EH (cell line): ENCODE data around the gene LY6G6D.

Experiments
- DNase-seq: peaks from one replicate; pipeline ENCODE4 v3.0.0-alpha.2; 2015; ENCODE audit warnings: low read depth

Gene LY6G6D

DNA sequence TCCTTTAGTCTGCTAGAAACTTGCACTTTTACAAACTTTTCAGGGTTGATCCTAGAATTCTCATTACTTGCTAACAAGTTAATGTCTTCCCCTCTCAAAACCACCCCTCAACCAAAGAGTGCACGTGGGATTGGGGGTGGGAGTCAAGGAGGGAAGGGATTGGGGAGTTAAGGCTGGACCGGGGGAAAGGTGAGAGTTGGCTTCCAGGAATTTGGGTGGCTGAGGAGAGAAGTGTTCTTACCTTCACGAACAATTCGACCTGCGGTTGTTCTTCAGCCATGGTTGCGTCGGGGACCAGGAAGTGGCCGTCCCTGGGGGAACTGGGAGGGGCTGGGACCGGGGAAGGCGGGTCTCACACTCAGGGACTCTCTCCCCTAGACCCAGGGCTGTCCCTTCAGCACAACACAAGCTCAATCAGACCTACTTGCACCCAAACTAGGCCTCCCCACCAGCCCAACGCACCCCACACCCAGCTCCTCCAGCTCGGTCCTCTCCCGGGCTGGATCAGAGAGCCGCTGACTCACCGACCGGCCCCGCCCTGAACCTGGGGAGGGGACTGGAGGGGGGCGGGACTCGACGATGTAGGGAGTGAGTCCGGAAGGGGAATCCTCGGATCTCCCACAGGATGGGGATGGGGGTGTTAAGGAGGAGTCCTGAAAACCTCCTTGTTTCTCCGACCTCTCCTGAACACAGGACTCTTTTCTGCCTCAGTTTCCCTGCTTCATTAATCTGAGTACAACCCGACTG, 21.0 kb downstream of the LY6G6D start, which contains the start of gene CLIC1:
TSS of gene CLIC1 (minus strand) at position 510 of the 747 bp plus-strand sequence. CDS start at position 280, 230 bp downstream.
- DNase-seq, result peak; percentile 89

DNA sequence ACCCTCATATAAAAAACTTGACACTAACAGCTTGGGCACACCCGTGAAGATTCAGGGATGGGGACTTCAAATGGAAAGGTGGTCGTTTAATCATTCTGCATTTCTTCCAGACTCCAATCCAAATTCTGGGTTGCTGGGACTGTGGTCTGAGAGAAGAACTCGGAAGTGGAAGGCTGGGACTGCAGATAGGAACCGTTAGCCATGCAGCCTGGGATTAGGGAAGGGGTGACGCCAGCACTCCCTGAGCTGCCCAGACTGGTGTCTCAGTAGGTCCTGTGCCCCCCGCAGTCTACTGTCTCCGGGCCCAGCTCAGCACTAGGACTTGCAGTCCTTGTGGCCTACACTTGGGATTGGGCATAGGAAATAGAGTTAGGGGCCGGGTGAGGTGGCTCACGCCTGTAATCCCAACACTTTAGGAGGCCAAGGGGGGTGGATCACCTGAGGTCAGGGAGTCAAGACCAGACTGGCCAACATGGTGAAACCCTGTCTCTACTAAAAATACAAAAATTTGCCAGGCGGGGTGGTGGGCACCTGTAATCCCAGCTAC, 21.7 kb downstream of the LY6G6D start:
- no peak for DNase-seq

DNA sequence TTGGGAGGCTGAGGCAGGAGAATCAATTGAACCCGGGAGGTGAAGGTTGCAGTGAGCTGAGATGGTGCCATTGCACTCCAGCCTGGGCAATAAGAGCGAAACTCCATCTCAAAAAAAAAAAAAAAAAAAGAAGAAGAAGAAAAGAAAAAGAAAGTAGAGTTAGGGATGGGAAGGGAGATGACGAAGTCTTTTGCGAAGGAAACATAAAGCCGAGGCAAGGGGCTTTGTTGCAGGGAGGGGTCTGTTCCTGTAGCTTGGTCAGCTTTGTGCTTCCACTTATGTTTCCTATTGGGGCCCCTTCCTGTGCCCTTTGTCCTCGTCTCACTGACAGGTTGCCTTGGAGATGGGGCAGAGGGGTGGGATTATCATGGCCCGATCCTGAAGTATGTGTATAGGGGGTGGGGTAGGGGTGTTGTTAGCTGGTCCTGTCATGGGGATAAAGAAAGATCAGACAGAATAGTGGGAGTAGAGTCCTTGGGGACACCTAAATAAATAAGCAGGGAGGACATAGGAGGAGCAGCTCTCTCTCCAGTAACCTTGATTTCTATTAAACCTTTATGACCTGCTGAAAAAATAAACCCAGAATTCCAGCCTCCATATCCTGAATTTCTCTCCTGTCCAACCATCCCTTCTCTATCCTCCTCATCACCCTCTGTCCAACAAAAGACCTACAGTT, 22.3 kb downstream of the LY6G6D start:
- no peak for DNase-seq

DNA sequence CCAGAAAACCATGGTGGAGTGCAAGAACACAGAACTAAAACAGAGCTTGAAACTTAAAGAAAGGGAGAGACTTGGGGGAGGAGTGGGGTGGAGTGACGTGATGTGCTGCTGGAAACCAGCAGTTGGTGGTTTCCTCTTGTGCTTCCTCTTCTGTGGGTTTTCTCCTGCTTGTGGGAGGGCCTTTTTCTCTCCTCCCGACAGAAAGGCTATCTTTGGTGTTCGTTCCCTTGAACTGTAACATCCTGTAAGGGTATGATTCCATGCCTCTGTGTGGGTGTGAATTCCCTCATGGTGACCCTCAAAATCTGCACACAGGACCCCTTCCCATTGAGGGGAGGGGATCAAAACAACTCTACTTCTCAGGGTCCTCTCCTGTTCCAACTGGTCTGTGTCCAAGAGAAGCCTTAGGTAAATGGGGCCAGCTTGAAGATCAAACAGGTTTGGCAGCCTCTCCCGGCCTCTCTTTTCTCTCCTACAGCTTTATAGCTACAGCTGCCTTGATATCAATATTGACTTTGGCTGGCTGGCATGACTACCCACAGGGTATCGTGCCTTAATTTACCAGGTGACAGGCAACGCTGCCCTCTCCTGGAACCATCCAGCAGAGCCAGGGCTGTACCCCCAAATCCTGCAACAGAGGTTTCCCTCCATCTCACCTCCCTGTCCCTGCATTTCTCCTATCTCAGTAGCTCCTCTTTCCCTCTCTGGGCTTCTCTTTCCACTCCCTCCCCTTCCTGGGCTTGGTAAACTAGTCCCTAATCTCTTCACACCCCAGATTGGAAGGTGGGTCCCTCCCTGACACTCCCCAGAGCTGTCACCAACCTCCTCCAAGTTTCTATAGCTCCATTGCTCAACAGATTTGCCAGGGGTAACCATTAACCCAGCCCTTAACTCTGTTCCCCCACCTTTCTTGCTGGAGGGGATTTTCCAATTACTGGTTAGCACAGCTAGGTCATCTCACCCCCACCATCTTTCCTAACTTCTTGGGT, 23.1 kb downstream of the LY6G6D start:
- peak; percentile 87 for DNase-seq

DNA sequence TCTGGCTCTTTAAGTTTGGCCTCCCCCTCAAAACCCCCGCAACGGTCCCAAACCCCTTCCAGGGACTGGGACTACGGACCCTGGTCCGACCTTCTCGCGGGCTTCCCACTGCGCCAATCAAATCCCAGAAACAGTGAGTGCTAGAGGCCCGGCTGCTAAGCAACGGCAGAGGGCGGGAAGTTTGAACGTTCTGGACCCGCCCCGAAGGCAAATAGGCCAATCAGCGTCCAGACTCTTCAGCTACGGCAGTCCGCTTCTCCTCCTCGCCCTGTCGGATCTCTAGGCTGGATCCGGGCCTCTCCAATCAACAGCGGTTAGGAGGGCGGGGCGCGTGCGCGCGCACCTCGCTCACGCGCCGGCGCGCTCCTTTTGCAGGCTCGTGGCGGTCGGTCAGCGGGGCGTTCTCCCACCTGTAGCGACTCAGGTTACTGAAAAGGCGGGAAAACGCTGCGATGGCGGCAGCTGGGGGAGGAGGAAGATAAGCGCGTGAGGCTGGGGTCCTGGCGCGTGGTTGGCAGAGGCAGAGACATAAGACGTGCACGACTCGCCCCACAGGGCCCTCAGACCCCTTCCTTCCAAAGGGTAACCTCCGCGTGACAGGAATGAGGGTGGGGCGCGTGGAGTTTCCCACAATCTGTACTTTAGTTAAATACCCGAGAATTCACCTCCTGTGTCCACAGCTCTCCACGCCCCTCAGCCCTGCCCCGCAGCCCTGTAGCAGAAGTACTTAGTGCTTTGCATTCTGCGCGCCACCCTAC, 24.7 kb downstream of the LY6G6D start, which contains the start of gene MSH5:
TSS of gene MSH5 (plus strand) at position 367 of the 758 bp plus-strand sequence. CDS start 462 bp downstream, outside the sequence.
- peak; percentile 100 for DNase-seq

DNA sequence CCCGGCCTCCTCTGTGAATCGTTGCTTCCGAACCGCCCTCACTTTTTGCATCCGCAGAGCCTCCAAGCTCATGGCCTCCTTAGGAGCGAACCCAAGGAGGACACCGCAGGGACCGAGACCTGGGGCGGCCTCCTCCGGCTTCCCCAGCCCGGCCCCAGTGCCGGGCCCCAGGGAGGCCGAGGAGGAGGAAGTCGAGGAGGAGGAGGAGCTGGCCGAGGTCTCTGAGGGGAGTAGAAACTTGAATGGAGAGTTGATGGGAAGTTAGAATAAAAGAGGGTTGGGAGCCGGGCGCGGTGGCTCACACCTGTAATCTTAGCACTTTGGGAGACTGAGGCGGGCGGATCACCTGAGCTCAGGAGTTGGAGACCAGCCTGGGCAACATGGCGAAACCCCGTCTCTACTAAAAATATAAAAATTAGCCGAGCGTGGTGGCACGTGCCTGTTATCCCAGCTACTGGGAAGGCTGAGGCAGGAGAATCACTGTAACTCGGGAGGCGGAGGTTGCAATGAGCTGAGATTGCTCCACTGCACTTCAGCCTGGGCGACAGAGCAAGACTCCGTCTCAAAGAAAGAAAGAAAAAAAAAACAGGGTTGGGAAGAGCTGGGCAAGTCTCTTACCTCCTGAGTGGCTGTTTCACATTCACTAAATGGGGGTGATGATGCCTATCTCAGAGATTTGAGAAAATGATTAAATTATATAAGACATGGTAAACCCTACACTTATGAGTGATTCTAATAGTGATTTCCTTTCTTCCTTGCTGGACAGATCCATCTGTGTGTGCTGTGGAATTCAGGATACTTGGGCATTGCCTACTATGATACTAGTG, 25.5 kb downstream of the LY6G6D start:
- DNase-seq, result no peak

DNA sequence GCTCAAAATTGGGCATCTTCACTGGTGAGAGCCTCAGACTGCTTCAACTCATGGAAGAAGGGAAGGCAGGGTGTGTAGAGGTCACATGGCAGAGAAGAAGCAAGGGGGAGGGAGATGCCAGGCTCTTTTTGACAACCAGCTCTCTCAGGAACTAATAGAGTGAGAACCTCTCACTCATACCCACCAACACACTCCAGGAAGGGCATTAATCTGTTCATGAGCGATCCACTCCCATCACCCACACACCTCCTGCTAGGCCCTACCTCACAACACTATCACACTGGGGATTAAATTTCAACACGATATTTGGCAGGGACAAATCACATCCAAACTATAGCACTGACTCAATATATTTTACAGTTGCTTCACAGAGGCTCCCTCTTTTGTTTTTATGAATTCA, 26.7 kb downstream of the LY6G6D start:
- no peak for DNase-seq

DNA sequence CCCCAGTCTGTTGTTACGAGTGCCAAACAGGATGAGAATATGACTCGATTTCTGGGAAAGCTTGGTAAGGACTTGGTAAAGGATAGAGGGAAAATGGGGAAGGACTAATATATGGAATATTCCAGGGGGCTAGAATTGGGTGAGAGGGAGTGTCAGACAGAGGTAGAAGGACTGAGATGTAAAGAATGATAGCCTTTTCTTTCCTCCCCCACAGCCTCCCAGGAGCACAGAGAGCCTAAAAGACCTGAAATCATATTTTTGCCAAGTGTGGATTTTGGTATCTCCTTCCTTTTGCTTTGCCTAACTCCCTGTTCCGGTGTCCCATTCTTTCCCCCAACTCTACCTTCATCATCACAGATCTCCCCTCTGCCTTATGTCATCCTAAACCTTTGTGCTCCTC, 27.7 kb downstream of the LY6G6D start:
- DNase-seq, result no peak

DNA sequence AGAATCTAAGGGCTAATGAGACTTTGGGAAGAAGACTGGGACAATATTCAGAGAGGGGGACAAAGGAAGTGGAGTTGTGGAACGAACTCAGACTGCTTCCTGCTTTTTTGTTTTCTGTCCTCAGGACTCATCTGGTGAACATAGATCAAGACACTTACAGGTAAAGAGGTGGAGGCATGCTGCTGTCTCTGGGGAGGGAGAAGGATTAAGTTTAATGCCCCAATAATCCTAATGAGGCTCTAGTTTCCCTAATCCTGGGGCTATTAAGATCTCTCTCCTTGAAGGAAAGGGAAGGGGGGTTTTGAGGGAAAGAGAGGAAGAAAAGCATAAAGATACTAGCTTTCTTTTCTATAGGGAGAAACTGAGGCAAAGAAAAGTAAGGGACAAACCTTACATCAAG, 29.3 kb downstream of the LY6G6D start:
- no peak for DNase-seq

DNA sequence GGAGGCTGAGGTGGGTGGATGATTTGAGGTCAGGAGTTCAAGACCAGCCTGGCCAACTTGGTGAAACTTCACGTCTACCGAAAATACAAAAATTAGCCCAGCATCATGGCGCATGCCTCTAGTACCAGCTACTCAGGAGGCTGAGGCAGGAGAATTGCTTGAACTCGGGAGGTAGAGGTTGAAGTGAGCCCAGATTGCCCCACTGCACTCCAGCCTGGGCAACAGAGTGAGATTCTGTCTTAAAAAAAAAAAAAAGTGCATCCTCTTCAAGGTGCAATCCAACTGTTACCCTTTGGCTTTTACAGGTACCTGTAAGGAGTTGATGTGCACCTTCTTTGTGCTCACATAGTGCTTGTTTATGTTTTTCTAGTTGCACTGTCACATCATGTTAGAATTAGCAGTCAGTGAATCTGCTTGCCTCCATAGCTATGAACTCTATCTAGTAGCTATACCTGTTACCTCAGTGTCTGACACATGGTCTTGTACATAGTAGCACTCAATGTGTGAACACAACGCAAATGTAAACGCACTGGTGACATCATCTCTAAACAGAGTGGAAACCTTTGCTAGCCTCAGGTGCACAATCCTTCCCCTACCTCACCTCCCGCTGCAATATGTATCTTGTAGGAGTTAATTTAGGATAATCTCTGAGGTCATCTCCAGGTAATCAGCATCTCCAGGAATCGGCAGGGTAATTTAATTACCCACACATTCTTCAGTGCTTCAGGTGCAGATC, 34.3 kb downstream of the LY6G6D start:
- no peak for DNase-seq

DNA sequence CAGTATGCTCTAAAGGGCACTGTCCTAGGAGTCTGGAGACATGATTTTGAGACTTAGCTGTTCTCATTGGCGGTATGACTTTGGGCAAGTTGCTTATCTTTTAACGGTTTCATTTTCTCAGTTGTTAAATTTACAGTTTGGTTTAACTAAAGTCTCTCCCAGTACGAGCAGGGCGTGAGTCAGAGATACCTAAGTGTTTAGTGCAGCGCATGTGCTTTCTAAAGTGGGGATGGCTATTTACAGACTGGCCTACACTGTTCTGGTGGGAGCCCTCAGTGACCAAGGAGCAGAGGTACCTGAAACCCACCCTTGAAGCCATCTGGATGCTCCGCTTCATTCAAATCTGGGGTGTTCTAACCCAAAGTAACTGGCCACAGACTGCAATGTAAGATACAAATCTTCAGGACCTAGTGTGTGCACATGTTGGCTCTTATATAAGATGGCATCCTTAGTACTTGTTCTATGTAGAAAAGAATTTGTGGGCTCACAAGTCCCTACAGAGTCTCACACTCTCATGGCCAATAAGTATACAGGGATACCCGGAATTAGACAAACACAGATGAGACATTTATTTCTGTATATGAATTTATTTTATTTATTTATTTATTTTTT, 35.4 kb downstream of the LY6G6D start:
- DNase-seq, result peak; percentile 67

DNA sequence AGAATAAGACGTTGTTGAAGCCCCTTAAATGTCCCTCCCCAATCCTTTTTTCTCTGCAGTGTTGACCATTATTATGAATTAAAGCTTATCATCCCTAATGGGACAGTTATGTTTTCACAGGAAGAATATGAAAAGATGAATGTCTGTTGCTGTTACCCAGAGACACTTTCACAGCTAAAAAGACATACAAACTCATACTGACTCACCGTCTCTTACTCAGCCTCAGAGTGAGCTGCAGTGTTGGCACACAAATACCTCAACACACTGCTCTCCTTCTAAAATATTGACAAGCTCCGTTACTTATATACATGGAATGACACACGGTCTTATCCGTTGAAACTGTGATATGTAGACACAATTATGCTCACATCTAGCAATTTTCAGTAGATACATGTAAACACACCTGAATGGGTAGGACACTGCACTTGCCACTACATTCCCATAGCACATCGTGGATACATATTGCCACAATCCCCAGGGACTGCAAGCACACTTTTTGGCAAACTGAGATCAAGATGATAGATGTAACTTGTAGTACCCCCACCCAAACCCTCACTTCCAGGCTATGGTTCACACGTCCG, 37.7 kb downstream of the LY6G6D start:
- DNase-seq, result peak; percentile 77

DNA sequence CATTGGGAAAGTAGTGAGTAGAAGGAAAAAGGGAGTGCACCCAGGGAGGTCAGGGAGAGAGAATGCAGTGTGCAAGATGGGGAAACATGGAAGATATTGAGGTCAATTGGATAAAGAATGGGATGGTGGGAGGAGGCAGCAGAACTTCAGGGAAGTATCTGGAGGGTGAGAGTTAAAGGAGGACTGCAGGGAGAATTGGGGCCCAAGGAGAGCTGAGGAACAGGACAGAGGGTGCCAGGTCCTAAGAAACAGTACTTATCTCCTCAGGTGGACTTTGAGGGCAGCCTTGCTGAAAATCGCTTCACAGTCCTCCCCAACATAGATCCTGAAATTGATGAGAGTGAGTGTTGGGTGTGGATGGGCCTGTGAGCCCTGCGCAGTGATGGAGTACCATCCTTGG, 43.1 kb downstream of the LY6G6D start:
- DNase-seq, result no peak

DNA sequence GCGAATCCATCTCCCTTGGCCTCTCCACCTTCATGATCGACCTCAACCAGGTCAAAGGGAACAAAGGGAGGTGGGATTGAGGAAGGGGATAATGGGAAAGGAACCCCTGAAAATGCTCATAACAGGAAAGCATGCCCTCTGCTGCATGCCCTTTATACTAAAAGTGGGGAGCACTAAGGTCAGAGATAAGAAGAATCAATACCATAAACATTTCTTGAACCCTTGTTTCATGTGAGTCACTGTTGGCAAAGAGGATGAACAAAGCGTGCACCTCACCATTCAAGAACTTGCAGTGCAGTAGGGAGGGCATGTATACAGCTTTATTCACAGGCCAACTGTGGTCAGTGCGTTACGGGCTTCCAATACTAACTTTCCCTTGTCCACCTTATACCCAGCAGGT, 45.6 kb downstream of the LY6G6D start:
- no peak for DNase-seq

DNA sequence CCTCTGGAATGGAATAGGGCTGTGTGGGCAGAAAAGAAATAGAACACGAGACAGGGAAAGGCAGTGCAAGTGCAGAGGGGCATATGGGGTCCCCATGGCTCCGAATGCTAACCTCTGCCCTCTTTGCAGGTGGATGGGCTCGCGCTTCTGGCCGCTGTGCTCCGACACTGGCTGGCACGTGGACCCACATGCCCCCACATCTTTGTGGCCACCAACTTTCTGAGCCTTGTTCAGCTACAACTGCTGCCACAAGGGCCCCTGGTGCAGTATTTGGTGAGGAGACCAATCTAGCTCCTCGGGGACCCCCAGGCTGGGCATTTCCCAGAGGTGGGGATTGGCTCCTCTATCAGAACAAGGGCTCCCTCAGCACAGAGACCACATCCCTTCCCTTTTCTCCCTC, 46.2 kb downstream of the LY6G6D start:
- no peak for DNase-seq

DNA sequence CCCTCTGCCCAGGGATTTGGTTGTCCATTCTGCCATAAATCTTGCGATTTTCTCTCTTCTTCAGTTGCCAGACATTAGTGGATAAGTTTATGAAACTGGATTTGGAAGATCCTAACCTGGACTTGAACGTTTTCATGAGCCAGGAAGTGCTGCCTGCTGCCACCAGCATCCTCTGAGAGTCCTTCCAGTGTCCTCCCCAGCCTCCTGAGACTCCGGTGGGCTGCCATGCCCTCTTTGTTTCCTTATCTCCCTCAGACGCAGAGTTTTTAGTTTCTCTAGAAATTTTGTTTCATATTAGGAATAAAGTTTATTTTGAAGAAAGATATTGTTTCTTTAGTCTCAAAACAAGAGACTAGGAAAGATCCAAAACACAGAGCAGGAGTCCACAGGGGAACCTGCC, 47.2 kb downstream of the LY6G6D start, which contains the start of gene SAPCD1:
TSS of gene SAPCD1 (plus strand) at position 301 of the 400 bp plus-strand sequence. CDS start 399 bp downstream, outside the sequence.
- DNase-seq, result no peak

DNA sequence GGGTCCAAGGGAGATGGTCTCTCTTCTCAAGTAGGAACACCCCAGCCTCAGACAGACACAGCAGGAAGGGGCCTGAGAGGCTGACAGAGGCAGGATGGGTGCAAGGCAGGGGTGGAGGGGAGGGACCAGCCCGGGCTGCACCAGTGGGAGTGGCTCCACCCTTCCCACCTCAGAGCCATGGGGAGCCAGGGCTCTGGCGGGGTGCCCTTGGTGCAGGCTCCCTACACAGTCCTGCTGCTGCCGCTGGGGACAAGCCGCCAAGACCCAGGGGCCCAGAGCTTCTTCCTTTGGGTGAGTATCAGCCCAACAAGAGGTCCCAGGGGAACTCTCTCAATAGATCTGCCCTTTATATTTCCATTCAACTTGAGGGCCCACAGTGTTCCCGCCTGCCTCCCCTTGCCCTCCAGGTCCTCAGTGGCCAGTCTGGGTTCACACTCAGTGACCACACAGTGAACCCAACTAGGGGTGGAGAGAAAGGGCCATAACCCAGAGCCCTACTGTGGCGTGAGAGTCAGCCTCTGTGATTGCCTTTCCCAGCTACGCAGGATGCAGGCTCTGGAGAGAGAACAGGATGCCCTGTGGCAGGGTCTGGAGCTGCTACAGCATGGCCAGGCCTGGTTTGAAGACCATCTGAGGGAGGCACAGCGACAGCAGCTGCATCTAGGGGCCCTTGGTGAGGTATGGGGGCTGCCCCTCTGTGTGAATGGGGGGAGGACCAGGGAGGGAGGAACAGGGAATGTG, 47.9 kb downstream of the LY6G6D start:
- DNase-seq, result no peak

DNA sequence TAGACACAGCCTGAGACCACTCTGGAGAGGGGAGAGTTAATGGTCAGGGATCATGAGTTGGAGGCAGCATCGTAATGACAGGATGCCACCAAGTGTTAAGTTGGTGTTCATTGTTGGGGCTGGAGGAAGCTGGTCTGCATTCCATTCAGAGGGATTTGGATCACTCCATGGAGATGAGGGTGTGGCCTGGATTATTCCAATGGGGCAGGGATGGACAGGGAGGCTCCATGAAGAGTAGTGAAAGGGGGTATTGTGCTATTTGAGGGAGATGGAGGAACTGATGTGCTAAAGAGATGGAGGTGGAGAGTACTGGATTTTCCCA, 48.4 kb downstream of the LY6G6D start:
- peak; percentile 86 for DNase-seq
